IMR-90 (cell line): ENCODE results near the gene CLDN10. TPM values are rescaled to one million over a fixed set of nuclear protein-coding genes. Genes with fewer than 3 reads are reported as not detected.

Experiments
- ATAC-seq: fragments of 200-7000 bp; cut with Tn5 transposase; 2 replicates; pipeline ENCODE4 v1.9.1; 2020; ENCODE audit warnings: low read depth, mild to moderate bottlenecking, moderate library complexity
- BruUV-seq: library from RNA; stranded (reverse); fragments of 400-500 nt; replicated peaks from 2 replicates; lab custom pipeline; 2021; lab: Mats Ljungman, UMichigan
- CTCF ChIA-PET: fragments of 300-600 bp; formaldehyde crosslinking; extraction: SDS; loops from one replicate; lab custom pipeline; 2021; ENCODE audit warnings: antibody characterized with exemption; lab: Yijun Ruan, JAX
- POLR2A ChIA-PET: fragments of 300-600 bp; sonication (Branson Sonifier 250); formaldehyde crosslinking; loops from one replicate; lab custom pipeline; 2022; ENCODE audit warnings: antibody characterized with exemption; ENCODE audit not compliant: unreplicated experiment; lab: Charles Lee
- DNase-seq: peaks from one replicate; pipeline ENCODE4 v3.0.0; 2013
- H2AFZ ChIP-seq: replicated peaks from 2 replicates; pipeline ENCODE3; 2013; ENCODE audit warnings: low read length, mild to moderate bottlenecking; ENCODE audit not compliant: poor library complexity
- H2AK5ac ChIP-seq: 2 replicates; pipeline ENCODE4 v1.6.1; 2013; ENCODE audit warnings: low read depth, low read length, inconsistent platforms
- H2AK9ac ChIP-seq: replicated peaks from 2 replicates; pipeline ENCODE3; 2013; ENCODE audit warnings: mild to moderate bottlenecking, low read depth, low read length, moderate library complexity; ENCODE audit not compliant: poor library complexity
- H2BK120ac ChIP-seq: 2 replicates; pipeline ENCODE4 v1.6.1; 2013; ENCODE audit warnings: low read depth, low read length, inconsistent platforms
- H2BK15ac ChIP-seq: 3 replicates; pipeline ENCODE4 v1.6.1; 2013; ENCODE audit warnings: low read depth, low read length, inconsistent platforms
- H2BK20ac ChIP-seq: 2 replicates; pipeline ENCODE4 v1.6.1; 2013; ENCODE audit warnings: low read depth, mild to moderate bottlenecking, inconsistent platforms, low read length, moderate library complexity
- H2BK5ac ChIP-seq: 2 replicates; pipeline ENCODE4 v1.6.1; 2013; ENCODE audit warnings: mild to moderate bottlenecking, low read depth, low read length, inconsistent platforms; ENCODE audit not compliant: poor library complexity, severe bottlenecking
- H3K14ac ChIP-seq: replicated peaks from 2 replicates; pipeline ENCODE4 v1.6.1; 2013; ENCODE audit warnings: low read depth, low read length, inconsistent platforms
- H3K18ac ChIP-seq: 2 replicates; pipeline ENCODE4 v1.6.1; 2013; ENCODE audit warnings: low read depth, low read length, control low read depth
- H3K23ac ChIP-seq: 2 replicates; pipeline ENCODE4 v1.6.1; 2013; ENCODE audit warnings: low read depth, low read length, inconsistent platforms
- H3K27ac ChIP-seq: 2 replicates; pipeline ENCODE4 v1.5.1; 2013; ENCODE audit warnings: mild to moderate bottlenecking, control low read depth, low read length; ENCODE audit not compliant: insufficient read depth
- H3K27me3 ChIP-seq: 2 replicates; pipeline ENCODE4 v1.6.1; 2013; ENCODE audit warnings: low read length; ENCODE audit not compliant: control insufficient read depth, insufficient read depth
- H3K36me3 ChIP-seq: 2 replicates; pipeline ENCODE4 v1.6.1; 2013; ENCODE audit warnings: low read length, mixed read lengths; ENCODE audit not compliant: control insufficient read depth, insufficient read depth
- H3K4ac ChIP-seq: 2 replicates; pipeline ENCODE4 v1.6.1; 2013; ENCODE audit warnings: low read depth, low read length, inconsistent platforms
- H3K4me1 ChIP-seq: 2 replicates; pipeline ENCODE4 v1.6.1; 2013; ENCODE audit warnings: low read length, mixed read lengths; ENCODE audit not compliant: control insufficient read depth, insufficient read depth
- H3K4me2 ChIP-seq: 2 replicates; pipeline ENCODE4 v1.6.1; 2013; ENCODE audit warnings: low read depth, mild to moderate bottlenecking, control low read depth, low read length, moderate library complexity
- H3K4me3 ChIP-seq: 2 replicates; pipeline ENCODE4 v1.5.1; 2013; ENCODE audit warnings: low read depth, mild to moderate bottlenecking, control low read depth, low read length, moderate library complexity; ENCODE audit not compliant: insufficient read depth
- H3K56ac ChIP-seq: 2 replicates; pipeline ENCODE4 v1.6.1; 2013; ENCODE audit warnings: low read length, inconsistent platforms; ENCODE audit not compliant: insufficient read depth; ENCODE audit errors: extremely low read depth
- H3K79me1 ChIP-seq, 2 experiments: 2 replicates each; pipeline ENCODE4 v1.6.1; 2013; ENCODE audit warnings: low read length in 2 of 2, inconsistent platforms in 1 of 2, low read depth in 1 of 2
- H3K9ac ChIP-seq: 2 replicates; pipeline ENCODE4 v1.6.1; 2013; ENCODE audit warnings: low read depth, low read length, control low read depth
- H3K9me1 ChIP-seq: 2 replicates; pipeline ENCODE4 v1.6.1; 2013; ENCODE audit warnings: low read length, inconsistent platforms; ENCODE audit not compliant: insufficient read depth
- H3K9me3 ChIP-seq: 2 replicates; pipeline ENCODE4 v1.6.1; 2013; ENCODE audit warnings: low read length; ENCODE audit not compliant: control insufficient read depth, insufficient read depth
- H4K20me1 ChIP-seq: 2 replicates; pipeline ENCODE4 v1.6.1; 2013; ENCODE audit warnings: low read length, inconsistent platforms; ENCODE audit not compliant: insufficient read depth
- H4K5ac ChIP-seq: 2 replicates; pipeline ENCODE4 v1.6.1; 2013; ENCODE audit warnings: mild to moderate bottlenecking, low read depth, low read length, control low read depth
- H4K8ac ChIP-seq, 2 experiments: 2 replicates each; pipeline ENCODE4 v1.6.1; 2013; ENCODE audit warnings: low read depth in 2 of 2, low read length in 2 of 2, control low read depth in 1 of 2, inconsistent platforms in 1 of 2
- H4K91ac ChIP-seq: 2 replicates; pipeline ENCODE4 v1.6.1; 2013; ENCODE audit warnings: low read depth, low read length, inconsistent platforms; ENCODE audit not compliant: insufficient read depth
- BHLHE40 ChIP-seq: fragments of 150-350 bp; IDR thresholded peaks from 2 replicates; pipeline ENCODE4 v1.6.1; 2016; ENCODE audit warnings: mild to moderate bottlenecking, low read depth, low read length
- CEBPB ChIP-seq: IDR thresholded peaks from 2 replicates; pipeline ENCODE4 v1.6.1; 2012; ENCODE audit warnings: low read depth, low read length, improper control_type of control experiment
- CHD1 ChIP-seq: IDR thresholded peaks from 2 replicates; pipeline ENCODE4 v1.6.1; 2012; ENCODE audit warnings: low read depth, low read length, improper control_type of control experiment
- FOS ChIP-seq: fragments of 150-350 bp; IDR thresholded peaks from 2 replicates; pipeline ENCODE4 v1.6.1; 2016; ENCODE audit warnings: low read depth, low read length
- MAFK ChIP-seq: IDR thresholded peaks from 2 replicates; pipeline ENCODE4 v1.6.1; 2012; ENCODE audit warnings: low read depth, low read length, improper control_type of control experiment
- MAZ ChIP-seq: IDR thresholded peaks from 2 replicates; pipeline ENCODE4 v1.6.1; 2012; ENCODE audit warnings: low read depth, mild to moderate bottlenecking, low read length, improper control_type of control experiment, moderate library complexity, borderline replicate concordance
- MXI1 ChIP-seq: IDR thresholded peaks from 2 replicates; pipeline ENCODE4 v1.6.1; 2012; ENCODE audit warnings: low read depth, mild to moderate bottlenecking, low read length, moderate library complexity, borderline replicate concordance
- NFE2L2 ChIP-seq: fragments of 150-350 bp; IDR thresholded peaks from 2 replicates; pipeline ENCODE4 v1.6.1; 2016; ENCODE audit warnings: low read depth, mild to moderate bottlenecking, low read length
- POLR2A ChIP-seq: IDR thresholded peaks from 2 replicates; pipeline ENCODE4 v1.6.1; 2012; ENCODE audit warnings: mild to moderate bottlenecking, low read depth, low read length
- RAD21 ChIP-seq: IDR thresholded peaks from 2 replicates; pipeline ENCODE4 v1.6.1; 2012; ENCODE audit warnings: low read length, improper control_type of control experiment
- RCOR1 ChIP-seq: IDR thresholded peaks from 2 replicates; pipeline ENCODE4 v1.6.1; 2012; ENCODE audit warnings: mild to moderate bottlenecking, low read length, improper control_type of control experiment; ENCODE audit not compliant: insufficient replicate concordance
- RFX5 ChIP-seq: IDR thresholded peaks from 2 replicates; pipeline ENCODE4 v1.8.0; 2012; ENCODE audit warnings: low read depth, mild to moderate bottlenecking, low read length, moderate library complexity
- SMC3 ChIP-seq: fragments of 150-350 bp; IDR thresholded peaks from 2 replicates; pipeline ENCODE4 v1.6.1; 2016; ENCODE audit warnings: low read depth, mild to moderate bottlenecking, antibody characterized with exemption, low read length, moderate library complexity
- WGBS, 2 experiments: methylation state at CpG; one replicate each; pipeline versions ENCODE4 v1.1.5 to v1.1.7; 2013; ENCODE audit warnings: missing lambda C conversion rate in 2 of 2; ENCODE audit not compliant: insufficient read length in 1 of 2; ENCODE audit errors: extremely low coverage in 2 of 2; 5-methylcytosine and 5-hydroxymethylcytosine counted together
- dilution Hi-C: fragments of 300-500 bp; cut with HindIII; formaldehyde crosslinking; loops from one replicate; pipeline ENCODE4 v1.14.3; 2018; ENCODE audit warnings: low sequenced_read_pairs; ENCODE audit not compliant: unreplicated experiment
- in situ Hi-C: fragments of 300-500 bp; cut with MboI; formaldehyde crosslinking; loops from 3 replicates; pipeline ENCODE4 v1.14.3; 2019; ENCODE audit warnings: low sequenced_read_pairs, inconsistent platforms, mixed read lengths
- intact Hi-C: fragments of 100-400 bp; cut with micrococcal nuclease; formaldehyde crosslinking; loops from 2 replicates; pipeline ENCODE4 v1.10.0; 2022
- polyA plus RNA-seq, 3 experiments: library from polyadenylated mRNA; depleted of rRNA; stranded (reverse); fragments of >200 nt; gene quantifications; 2 replicates each; pipeline ENCODE4 v1.2.3, GENCODE V29; 2012; ENCODE audit warnings: low replicate concordance in 1 of 3
- total RNA-seq: library from RNA; depleted of rRNA; stranded (reverse); fragments of >200 nt; gene quantifications from 2 replicates; pipeline ENCODE4 v1.2.3, GENCODE V29; 2012
- TF ChIP-seq, protein P1 (sequence below): fragments of 150-350 bp; IDR thresholded peaks from 2 replicates; pipeline ENCODE4 v1.6.1; 2017; ENCODE audit warnings: mild to moderate bottlenecking, antibody characterized with exemption, low read length, low read depth
- TF ChIP-seq, protein P2 (sequence below): conservative IDR thresholded peaks from 2 replicates; pipeline ENCODE4 v1.5.1; 2012; ENCODE audit warnings: mild to moderate bottlenecking, low read depth, low read length, improper control_type of control experiment
- TF ChIP-seq, protein P3 (sequence below): fragments of 150-350 bp; IDR thresholded peaks from 2 replicates; pipeline ENCODE4 v1.6.1; 2016; ENCODE audit warnings: low read depth, mild to moderate bottlenecking, low read length, moderate library complexity, borderline replicate concordance

CLDN10 gene
- total and polyA plus RNA-seq, 2 of the 4 experiments (the other 2 are of a cell fraction) = not detected

DNA sequence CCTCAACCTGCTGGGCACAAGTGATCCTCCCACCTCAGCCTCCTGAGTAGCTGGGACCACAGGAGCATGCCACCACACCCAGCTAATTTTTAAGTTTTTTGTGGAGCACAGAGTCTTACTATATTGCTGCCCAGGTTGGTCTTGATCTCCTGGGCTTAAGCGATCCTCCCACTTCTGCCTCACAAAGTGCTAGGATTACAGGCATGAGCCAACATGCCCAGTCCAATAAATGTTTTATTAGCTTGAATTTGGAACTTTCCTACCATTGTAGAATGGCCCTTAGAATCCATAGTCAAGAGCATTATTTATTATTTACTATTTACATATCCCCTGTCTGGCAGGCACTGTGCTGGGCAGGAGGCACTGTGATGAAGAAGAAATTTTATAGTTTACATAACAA, 39.6 kb upstream of the CLDN10 start:
- H3K14ac ChIP-seq = no peak overlapping the region
- intact Hi-C loops = no loop called here
- no peak overlapping the region for H2BK5ac ChIP-seq
- no peak overlapping the region for H3K27ac ChIP-seq
- no peak overlapping the region for H4K91ac ChIP-seq
- H3K18ac ChIP-seq = no peak overlapping the region
- H2AFZ ChIP-seq = no peak overlapping the region
- no peak overlapping the region for H4K8ac ChIP-seq
- H4K20me1 ChIP-seq = no peaks in the 10 kb centered on the region
- H2BK120ac ChIP-seq = no peak overlapping the region
- H3K56ac ChIP-seq = no peak overlapping the region
- DNase-seq (no peak), ATAC-seq (no peak)
- no peaks in the 10 kb centered on the region for H3K9me1 ChIP-seq
- no peak for TF ChIP-seq MXI1
- TF ChIP-seq RFX5 = no peak
- TF ChIP-seq FOS = no peak
- TF ChIP-seq, protein P1, sequence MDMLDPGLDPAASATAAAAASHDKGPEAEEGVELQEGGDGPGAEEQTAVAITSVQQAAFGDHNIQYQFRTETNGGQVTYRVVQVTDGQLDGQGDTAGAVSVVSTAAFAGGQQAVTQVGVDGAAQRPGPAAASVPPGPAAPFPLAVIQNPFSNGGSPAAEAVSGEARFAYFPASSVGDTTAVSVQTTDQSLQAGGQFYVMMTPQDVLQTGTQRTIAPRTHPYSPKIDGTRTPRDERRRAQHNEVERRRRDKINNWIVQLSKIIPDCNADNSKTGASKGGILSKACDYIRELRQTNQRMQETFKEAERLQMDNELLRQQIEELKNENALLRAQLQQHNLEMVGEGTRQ = no peak
- no peak for TF ChIP-seq SMC3
- no peak for TF ChIP-seq CHD1
- TF ChIP-seq BHLHE40 = no peak
- no peak for TF ChIP-seq NFE2L2
- no peak for TF ChIP-seq MAZ
- TF ChIP-seq, protein P2, sequence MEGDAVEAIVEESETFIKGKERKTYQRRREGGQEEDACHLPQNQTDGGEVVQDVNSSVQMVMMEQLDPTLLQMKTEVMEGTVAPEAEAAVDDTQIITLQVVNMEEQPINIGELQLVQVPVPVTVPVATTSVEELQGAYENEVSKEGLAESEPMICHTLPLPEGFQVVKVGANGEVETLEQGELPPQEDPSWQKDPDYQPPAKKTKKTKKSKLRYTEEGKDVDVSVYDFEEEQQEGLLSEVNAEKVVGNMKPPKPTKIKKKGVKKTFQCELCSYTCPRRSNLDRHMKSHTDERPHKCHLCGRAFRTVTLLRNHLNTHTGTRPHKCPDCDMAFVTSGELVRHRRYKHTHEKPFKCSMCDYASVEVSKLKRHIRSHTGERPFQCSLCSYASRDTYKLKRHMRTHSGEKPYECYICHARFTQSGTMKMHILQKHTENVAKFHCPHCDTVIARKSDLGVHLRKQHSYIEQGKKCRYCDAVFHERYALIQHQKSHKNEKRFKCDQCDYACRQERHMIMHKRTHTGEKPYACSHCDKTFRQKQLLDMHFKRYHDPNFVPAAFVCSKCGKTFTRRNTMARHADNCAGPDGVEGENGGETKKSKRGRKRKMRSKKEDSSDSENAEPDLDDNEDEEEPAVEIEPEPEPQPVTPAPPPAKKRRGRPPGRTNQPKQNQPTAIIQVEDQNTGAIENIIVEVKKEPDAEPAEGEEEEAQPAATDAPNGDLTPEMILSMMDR = no peak
- no peak for TF ChIP-seq POLR2A
- TF ChIP-seq MAFK = no peak
- TF ChIP-seq, protein P3, sequence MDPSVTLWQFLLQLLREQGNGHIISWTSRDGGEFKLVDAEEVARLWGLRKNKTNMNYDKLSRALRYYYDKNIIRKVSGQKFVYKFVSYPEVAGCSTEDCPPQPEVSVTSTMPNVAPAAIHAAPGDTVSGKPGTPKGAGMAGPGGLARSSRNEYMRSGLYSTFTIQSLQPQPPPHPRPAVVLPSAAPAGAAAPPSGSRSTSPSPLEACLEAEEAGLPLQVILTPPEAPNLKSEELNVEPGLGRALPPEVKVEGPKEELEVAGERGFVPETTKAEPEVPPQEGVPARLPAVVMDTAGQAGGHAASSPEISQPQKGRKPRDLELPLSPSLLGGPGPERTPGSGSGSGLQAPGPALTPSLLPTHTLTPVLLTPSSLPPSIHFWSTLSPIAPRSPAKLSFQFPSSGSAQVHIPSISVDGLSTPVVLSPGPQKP = no peak
- TF ChIP-seq RAD21 = no peak
- no peak for TF ChIP-seq CEBPB
- no peak for TF ChIP-seq RCOR1
- H3K9me3 ChIP-seq = no peaks in the 10 kb centered on the region; the same call in 1 of the 2 replicates
- H3K36me3 ChIP-seq = no peaks in the 10 kb centered on the region
- dilution Hi-C loops = no loop called here
- no peak overlapping the region for H2BK20ac ChIP-seq
- no peak overlapping the region for H3K4me3 ChIP-seq
- H4K5ac ChIP-seq = no peak overlapping the region
- H2AK9ac ChIP-seq = no peak overlapping the region
- BruUV-seq = no TSS peak
- no peak overlapping the region for H2BK15ac ChIP-seq
- H2AK5ac ChIP-seq = no peak overlapping the region
- H3K4me1 ChIP-seq = no peaks in the 10 kb centered on the region
- in situ Hi-C loops = no loop called here
- no peak overlapping the region for H3K23ac ChIP-seq
- CTCF ChIA-PET = no interaction called here
- peaks cover 5% of the 10 kb centered on the region for H3K27me3 ChIP-seq
- POLR2A ChIA-PET = no interaction called here
- no peak overlapping the region for H3K4ac ChIP-seq
- H3K79me1 ChIP-seq = no peaks in the 10 kb centered on the region
- no peak overlapping the region for H3K9ac ChIP-seq
- H3K4me2 ChIP-seq = no peak overlapping the region
- WGBS, 2 experiments = 83% methylated on average over 1 of the region's 1 CpG; no CpG with 5 or more reads in 1 of the 2 experiments
